ENCODE measurements around the gene CENPM.

DNA sequence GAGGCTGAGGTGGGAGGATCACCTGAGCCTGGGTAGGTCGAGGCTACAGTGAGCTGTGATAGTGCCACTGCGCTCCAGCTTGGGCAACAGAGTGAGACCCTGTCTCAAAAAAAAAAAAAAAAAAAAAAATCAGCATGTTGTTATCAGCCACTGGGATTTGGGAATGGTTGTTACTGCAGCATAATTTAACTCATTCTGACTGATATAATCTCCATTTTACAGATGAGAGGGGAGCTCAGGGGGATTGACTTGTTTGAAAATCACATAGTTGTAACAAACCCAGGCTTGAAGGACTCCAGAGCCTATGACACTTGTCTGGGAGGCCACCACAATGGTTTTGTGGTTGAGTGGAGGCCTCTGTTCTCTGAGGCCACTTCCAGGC, 19.3 kb upstream of the CENPM start:
- TF ChIP-seq CTCF (IDR thresholded peaks at IDR 0.05; ENCODE audit: insufficient read depth, low read length, poor library complexity, severe bottlenecking) (no peak), EZH2phosphoT487 (conservative IDR thresholded peaks at IDR 0.05; ENCODE audit: low read length) (no peak)

Data from SU-DHL-6 (cell line).